GM10847 (cell line): ENCODE results near the gene SMIM38.

Experiments
- POLR2A ChIP-seq: IDR thresholded peaks from 2 replicates; pipeline ENCODE4 v1.6.1; 2011; ENCODE audit not compliant: insufficient read length; ENCODE audit errors: extremely low read depth

SMIM38 gene

GRCh38 chr11:69195824-69196782, 40.4 kb downstream of the SMIM38 start:
- no peak for TF ChIP-seq POLR2A

- TF ChIP-seq POLR2A: no peak
Measured at GRCh38 chr11:69196783-69197169, 41.0 kb downstream of the SMIM38 start.

- no peak for TF ChIP-seq POLR2A
Measured at GRCh38 chr11:69198891-69199582, 43.3 kb downstream of the SMIM38 start.

GRCh38 chr11:69199583-69200315, 44.0 kb downstream of the SMIM38 start:
- TF ChIP-seq POLR2A: no peak

- TF ChIP-seq POLR2A: no peak
Measured at GRCh38 chr11:69200331-69201065, 44.8 kb downstream of the SMIM38 start.

GRCh38 chr11:69201066-69201365, 45.3 kb downstream of the SMIM38 start:
- no peak for TF ChIP-seq POLR2A

GRCh38 chr11:69201764-69202370, 46.1 kb downstream of the SMIM38 start:
- no peak for TF ChIP-seq POLR2A

GRCh38 chr11:69202511-69203221, 46.9 kb downstream of the SMIM38 start:
- TF ChIP-seq POLR2A: no peak

- TF ChIP-seq POLR2A: no peak
Measured at GRCh38 chr11:69203381-69203780, 47.6 kb downstream of the SMIM38 start.

- no peak for TF ChIP-seq POLR2A
Measured at GRCh38 chr11:69203901-69204245, 48.1 kb downstream of the SMIM38 start.

- TF ChIP-seq POLR2A: no peak
Measured at GRCh38 chr11:69204246-69204940, 48.7 kb downstream of the SMIM38 start.

GRCh38 chr11:69204941-69205742, 49.4 kb downstream of the SMIM38 start:
- TF ChIP-seq POLR2A: no peak
